SH-SY5Y (cell line): Measurements from ENCODE around the gene AK1.

Source experiments
- GATA2 ChIP-seq: IDR thresholded peaks from 2 replicates; pipeline ENCODE4 v1.6.1; 2011; ENCODE audit warnings: mild to moderate bottlenecking, low read depth, low read length
- GATA3 ChIP-seq: IDR thresholded peaks from 2 replicates; pipeline ENCODE4 v1.6.1; 2011; ENCODE audit warnings: low read depth, mild to moderate bottlenecking, low read length, moderate library complexity

The AK1 gene

GRCh38 chr9:127869310-127870152 lies 7.9 kb downstream of the AK1 start:
- TF ChIP-seq GATA2 (no peak), GATA3 (no peak)

- no peak for TF ChIP-seq GATA3
- no peak for TF ChIP-seq GATA2
These were observed 9.1 kb downstream of the AK1 start for GRCh38 chr9:127868278-127868902.

- TF ChIP-seq GATA2 (no peak), GATA3 (no peak)
These were observed 9.9 kb downstream of the AK1 start for GRCh38 chr9:127867356-127868277.

DNA sequence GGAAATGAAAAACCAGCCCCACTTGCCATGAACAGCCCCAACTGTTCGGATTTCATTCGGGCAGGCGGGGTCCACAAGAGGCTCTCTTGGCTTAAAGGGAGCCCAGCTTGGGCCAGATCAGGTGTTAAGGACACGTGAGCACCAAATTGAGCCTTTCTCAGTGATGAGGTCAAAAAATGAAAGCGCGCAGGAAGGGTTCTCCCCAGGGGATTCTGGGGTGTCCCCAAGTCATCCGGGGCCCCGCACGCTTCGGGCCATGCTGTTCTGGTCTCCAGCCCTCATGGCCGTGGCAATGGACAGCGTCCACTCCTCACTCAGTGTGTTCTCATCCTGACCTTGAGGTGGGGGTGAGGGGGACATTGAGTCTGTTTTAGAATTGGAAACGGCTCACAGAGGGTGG lies 10.9 kb downstream of the AK1 start:
- TF ChIP-seq GATA3 (no peak), GATA2 (no peak)

GRCh38 chr9:127865645-127866464 lies 11.6 kb downstream of the AK1 start:
- no peak for TF ChIP-seq GATA2
- no peak for TF ChIP-seq GATA3

GRCh38 chr9:127863191-127863621 lies 14.3 kb downstream of the AK1 start:
- TF ChIP-seq GATA2 (no peak), GATA3 (no peak)

DNA sequence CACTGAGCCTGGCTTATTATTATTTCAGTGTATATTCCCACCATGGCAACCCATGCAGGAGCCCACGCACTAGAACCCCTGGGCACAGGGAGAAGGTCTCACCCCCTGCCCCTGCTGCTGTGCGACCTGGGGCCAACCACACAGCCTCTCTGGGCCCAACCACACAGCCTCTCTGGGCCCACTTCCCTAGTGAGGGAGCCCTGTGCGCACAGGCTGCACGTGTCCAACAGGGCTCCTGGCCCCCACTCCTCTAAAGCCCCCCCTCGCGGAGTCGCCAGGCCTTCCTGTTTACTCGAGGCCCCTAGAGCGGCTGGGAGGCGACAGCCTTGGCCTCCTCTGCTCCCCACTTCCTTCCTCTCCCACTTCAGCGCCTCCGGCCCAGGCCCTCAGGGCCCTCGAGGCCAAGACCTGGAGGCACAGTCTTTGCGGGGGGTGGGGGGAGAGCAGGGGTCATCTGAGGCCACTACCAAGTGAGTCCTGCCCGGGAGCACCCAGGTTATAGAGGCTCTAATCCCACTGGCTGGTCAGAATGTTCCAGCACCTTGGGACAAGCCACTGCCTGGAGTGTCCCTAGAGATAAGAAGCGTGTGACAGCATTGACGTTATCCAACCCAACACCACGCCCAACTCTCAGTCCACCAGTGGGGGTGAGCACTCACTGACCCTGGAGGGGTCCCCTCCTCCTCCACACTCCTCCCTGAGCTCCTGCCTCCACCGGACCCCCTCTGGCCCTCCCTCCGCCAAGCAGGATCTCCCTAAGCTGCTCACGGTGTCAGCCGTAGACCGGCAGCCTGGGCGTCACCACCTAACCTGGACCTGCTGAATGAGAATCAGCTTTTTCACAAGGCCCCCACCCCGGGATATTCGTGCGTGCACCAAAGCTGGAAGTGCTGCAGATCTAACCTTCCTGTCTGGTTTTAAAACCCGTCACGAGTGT lies 15.1 kb downstream of the AK1 start:
- TF ChIP-seq GATA3 (no peak), GATA2 (no peak)

GRCh38 chr9:127860779-127861178 lies 16.7 kb downstream of the AK1 start:
- TF ChIP-seq GATA2 (no peak), GATA3 (no peak)

DNA sequence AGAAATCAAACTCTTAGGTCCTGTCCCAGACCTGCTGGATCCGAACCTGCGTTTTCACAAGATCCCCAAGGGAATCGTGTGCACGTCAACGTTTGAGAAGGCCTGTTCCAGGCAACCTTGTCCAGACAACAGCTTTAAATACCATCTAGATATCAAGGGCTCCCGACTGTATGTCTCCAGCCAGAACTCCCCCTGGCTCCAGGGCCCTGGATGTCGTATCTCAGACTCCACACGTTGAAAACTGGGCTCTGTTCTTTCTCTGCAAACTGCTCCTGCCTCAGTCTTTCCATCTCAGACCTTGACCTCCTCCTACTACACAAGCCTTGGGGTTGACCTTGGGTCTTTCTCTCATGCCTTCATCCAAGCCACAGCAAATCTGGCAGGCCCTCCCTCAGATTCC lies 17.2 kb downstream of the AK1 start:
- TF ChIP-seq GATA3, result no peak
- TF ChIP-seq GATA2, result no peak

- TF ChIP-seq GATA3, result no peak
- peak; percentile 45 for TF ChIP-seq GATA2
These were observed 19.4 kb downstream of the AK1 start for GRCh38 chr9:127858041-127858512.

GRCh38 chr9:127857278-127857677 lies 20.2 kb downstream of the AK1 start:
- TF ChIP-seq GATA3 (no peak), GATA2 (no peak)

- TF ChIP-seq GATA3 (no peak), GATA2 (no peak)
These were observed 20.8 kb downstream of the AK1 start for GRCh38 chr9:127856729-127857116.

GRCh38 chr9:127856094-127856728 lies 21.3 kb downstream of the AK1 start:
- TF ChIP-seq GATA3 (no peak), GATA2 (no peak)

- no peak for TF ChIP-seq GATA3
- no peak for TF ChIP-seq GATA2
These were observed 22.0 kb downstream of the AK1 start for GRCh38 chr9:127855522-127855921.
